Measurements from ENCODE around the gene CTCFL.

Gene CTCFL

GRCh38 chr20:57544838-57545564 is 20.1 kb upstream of the CTCFL start:
- no peak overlapping the region for H3K4me3 ChIP-seq (replicated peaks; ENCODE audit: insufficient read depth, low read length)
- no peak overlapping the region for H3K27ac ChIP-seq (replicated peaks)
- TF ChIP-seq CTCF (IDR thresholded peaks at IDR 0.05; ENCODE audit: insufficient read depth, low read length) (no peak), GABPA (IDR thresholded peaks at IDR 0.05; ENCODE audit: low read depth) (no peak), POLR2AphosphoS5 (IDR thresholded peaks at IDR 0.05; ENCODE audit: low read depth) (no peak), SPI1 (IDR thresholded peaks at IDR 0.05; ENCODE audit: borderline replicate concordance, low read depth) (no peak), REST (IDR thresholded peaks at IDR 0.05; ENCODE audit: insufficient replicate concordance, low read depth) (no peak)
- DNase-seq (ENCODE audit: low read depth in 1 of 2, low spot score in 1 of 2), result no peak
- peaks cover 19% of the 10 kb centered on the region for H3K27me3 ChIP-seq (ENCODE audit: insufficient read depth, poor library complexity, severe bottlenecking)

- no peak for DNase-seq (ENCODE audit: low read depth in 1 of 2, low spot score in 1 of 2)
- Histone ChIP-seq H3K27ac (replicated peaks) (no peak overlapping the region), H3K27me3 (ENCODE audit: insufficient read depth, poor library complexity, severe bottlenecking) (peaks cover 16% of the 10 kb centered on the region), H3K4me3 (replicated peaks; ENCODE audit: insufficient read depth, low read length) (no peak overlapping the region)
- TF ChIP-seq SPI1 (IDR thresholded peaks at IDR 0.05; ENCODE audit: borderline replicate concordance, low read depth) (no peak), REST (IDR thresholded peaks at IDR 0.05; ENCODE audit: insufficient replicate concordance, low read depth) (no peak), GABPA (IDR thresholded peaks at IDR 0.05; ENCODE audit: low read depth) (no peak), POLR2AphosphoS5 (IDR thresholded peaks at IDR 0.05; ENCODE audit: low read depth) (no peak), CTCF (IDR thresholded peaks at IDR 0.05; ENCODE audit: insufficient read depth, low read length) (no peak)
Observed at GRCh38 chr20:57543754-57544153, 18.8 kb upstream of the CTCFL start.

GRCh38 chr20:57540890-57541580 is 16.1 kb upstream of the CTCFL start:
- no peak for DNase-seq (ENCODE audit: low read depth in 1 of 2, low spot score in 1 of 2)
- H3K27ac ChIP-seq (replicated peaks), result no peak overlapping the region
- no peak overlapping the region for H3K4me3 ChIP-seq (replicated peaks; ENCODE audit: insufficient read depth, low read length)
- TF ChIP-seq CTCF (IDR thresholded peaks at IDR 0.05; ENCODE audit: insufficient read depth, low read length) (no peak), REST (IDR thresholded peaks at IDR 0.05; ENCODE audit: insufficient replicate concordance, low read depth) (no peak), SPI1 (IDR thresholded peaks at IDR 0.05; ENCODE audit: borderline replicate concordance, low read depth) (no peak), GABPA (IDR thresholded peaks at IDR 0.05; ENCODE audit: low read depth) (no peak), POLR2AphosphoS5 (IDR thresholded peaks at IDR 0.05; ENCODE audit: low read depth) (no peak)
- H3K27me3 ChIP-seq (ENCODE audit: insufficient read depth, poor library complexity, severe bottlenecking), result peaks cover 9% of the 10 kb centered on the region

All from HL-60 (cell line).